T-cell (primary cell): ENCODE measurements around the gene CHST10. TPM values are rescaled to one million over a fixed set of nuclear protein-coding genes. Genes with fewer than 3 reads are reported as not detected.

Source experiments
- ATAC-seq, 4 experiments: fragments of 200-7000 bp in 3 of 4; fragments of 150-1000 bp in 1 of 4; cut with Tn5 transposase; replicated peaks in 1 of 4; 1 replicate in 3 of 4; 2 replicates in 1 of 4; pipeline ENCODE4 v1.10.0; 2021; ENCODE audit warnings: moderate library complexity in 3 of 4, mild to moderate bottlenecking in 2 of 4, moderate number of reproducible peaks in 1 of 4
- CTCF ChIA-PET, 2 donors: fragments of 300-600 bp; sonication (Branson Sonifier 250); formaldehyde crosslinking; loops; one replicate each; lab custom pipeline; 2022; ENCODE audit warnings: antibody characterized with exemption in 2 of 2; lab: Charles Lee
- POLR2A ChIA-PET, 2 donors: fragments of 300-600 bp; sonication (Branson Sonifier 250); formaldehyde crosslinking; loops; one replicate each; lab custom pipeline; 2022; ENCODE audit warnings: antibody characterized with exemption in 2 of 2; lab: Charles Lee
- DNase-seq, 35 experiments: peaks; one replicate each; pipeline versions ENCODE4 v3.0.0 to v3.0.0-alpha.2; 2013 to 2023
- H3K27ac ChIP-seq: one replicate; pipeline ENCODE4 v1.5.1; 2013; ENCODE audit warnings: low read length
- H3K27me3 ChIP-seq, 2 experiments: replicated peaks in 1 of 2; 1 replicate in 1 of 2; 2 replicates in 1 of 2; pipeline versions ENCODE4 v1.6.1 to v1.7.0; 2013; ENCODE audit warnings: low read length in 1 of 2, mixed read lengths in 1 of 2; ENCODE audit not compliant: control insufficient read depth in 2 of 2, insufficient read depth in 2 of 2; ENCODE audit errors: extremely low read depth in 1 of 2
- H3K36me3 ChIP-seq, 2 donors: 1 replicate in 1 of 2; 2 replicates in 1 of 2; pipeline versions ENCODE4 v1.6.1 to v1.7.0; 2013; ENCODE audit warnings: low read length in 1 of 2; ENCODE audit not compliant: control insufficient read depth in 2 of 2, insufficient read depth in 1 of 2; ENCODE audit errors: extremely low read depth in 1 of 2
- H3K4me1 ChIP-seq, 2 experiments: 1 replicate in 1 of 2; 2 replicates in 1 of 2; pipeline versions ENCODE4 v1.6.1 to v1.7.0; 2013; ENCODE audit warnings: low read length in 2 of 2, mixed read lengths in 1 of 2; ENCODE audit not compliant: insufficient read depth in 2 of 2, control insufficient read depth in 1 of 2; ENCODE audit errors: extremely low read depth in 1 of 2
- H3K4me3 ChIP-seq, 2 donors: 1 replicate in 1 of 2; 2 replicates in 1 of 2; pipeline versions ENCODE4 v1.5.1 to v1.7.0; 2013; ENCODE audit warnings: mild to moderate bottlenecking in 2 of 2, low read length in 1 of 2, moderate library complexity in 1 of 2; ENCODE audit not compliant: control insufficient read depth in 1 of 2; ENCODE audit errors: extremely low read depth in 1 of 2
- H3K9me3 ChIP-seq: 2 replicates; pipeline ENCODE4 v1.7.0; 2013
- H3K27ac Mint-ChIP-seq, 2 donors: one replicate each; pipeline ENCODE4 v1.8.0; 2020 to 2021; ENCODE audit warnings: mild to moderate bottlenecking in 2 of 2, mixed read lengths in 2 of 2
- H3K27me3 Mint-ChIP-seq, 2 donors: one replicate each; pipeline ENCODE4 v1.8.0; 2021 to 2022; ENCODE audit warnings: mixed read lengths in 2 of 2
- H3K36me3 Mint-ChIP-seq: one replicate; pipeline ENCODE4 v1.8.0; 2021; ENCODE audit warnings: mixed read lengths
- H3K4me1 Mint-ChIP-seq, 3 donors: one replicate each; pipeline ENCODE4 v1.8.0; 2020 to 2022; ENCODE audit warnings: mixed read lengths in 3 of 3, mild to moderate bottlenecking in 1 of 3
- H3K4me3 Mint-ChIP-seq, 3 donors: one replicate each; pipeline ENCODE4 v1.8.0; 2020 to 2022; ENCODE audit warnings: mild to moderate bottlenecking in 3 of 3, mixed read lengths in 3 of 3, moderate library complexity in 3 of 3
- H3K9me3 Mint-ChIP-seq, 3 donors: one replicate each; pipeline ENCODE4 v1.8.0; 2020 to 2022; ENCODE audit warnings: mixed read lengths in 3 of 3
- WGBS: methylation state at CpG from one replicate; pipeline ENCODE4 v1.1.5; 2013; ENCODE audit warnings: missing lambda C conversion rate; ENCODE audit not compliant: insufficient coverage; 5-methylcytosine and 5-hydroxymethylcytosine counted together
- total RNA-seq, 35 experiments: library from RNA in 6 of 35; stranded (reverse) in 6 of 35; fragments of 120-200 nt in 1 of 35; gene quantifications; one replicate each; pipeline versions ENCODE4 v1.2.1 to v1.2.4 and lab custom pipeline; 2013 to 2026

The CHST10 gene
- total RNA-seq, 5 donors from 2014 or later (not counting 1 experiment from before 2014, with no cell fraction given) = 3.4 to 5.8 (median 4.1) TPM

DNA sequence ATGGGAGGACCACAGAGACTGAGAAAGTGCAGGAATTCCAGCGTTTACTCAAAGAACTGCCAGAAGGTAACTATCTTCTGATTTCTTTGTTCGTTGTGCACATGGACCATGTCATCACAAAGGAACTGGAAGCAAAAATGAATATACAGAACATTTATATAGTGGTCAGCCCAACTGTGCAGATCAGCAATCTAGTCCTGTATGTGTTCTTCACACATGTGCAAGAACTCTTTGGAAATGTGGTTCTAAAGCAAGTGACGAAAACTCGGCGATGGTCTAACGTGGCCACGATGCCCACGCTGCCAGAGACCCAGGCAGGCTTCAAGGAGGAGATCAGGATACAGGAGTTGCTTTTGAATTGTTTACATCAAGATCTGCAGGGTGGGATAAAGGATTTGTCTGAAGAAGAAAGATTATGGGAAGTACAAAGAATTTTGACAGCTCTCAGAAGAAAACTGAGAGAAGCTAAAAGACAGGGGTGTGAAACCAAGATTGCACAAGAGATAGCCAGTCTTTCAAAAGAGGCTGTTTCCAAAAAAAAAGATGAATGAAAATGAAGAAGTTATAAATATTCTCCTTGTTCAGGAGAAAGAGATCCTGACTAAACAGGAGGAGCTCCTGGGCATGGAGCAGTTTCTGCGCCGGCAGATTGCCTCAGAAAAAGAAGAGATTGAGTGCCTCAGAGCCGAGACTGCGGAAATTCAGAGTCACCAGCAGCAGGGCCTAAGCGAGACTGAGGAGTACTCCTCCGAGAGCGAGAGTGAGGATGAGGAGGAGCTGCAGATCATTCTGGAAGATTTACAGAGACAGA lies 8.3 kb upstream of the CHST10 start:
- H3K36me3 ChIP-seq = no peaks in the 10 kb centered on the region
- Mint-ChIP-seq H3K27me3 (peaks cover 8 to 10% of the 10 kb centered on the region in 2 donors), H3K9me3 (peaks cover 0 to 6% (median 0%) of the 10 kb centered on the region in 3 donors), H3K27ac (no peak overlapping the region), H3K36me3 (no peaks in the 10 kb centered on the region), H3K4me3 (no peak overlapping the region), H3K4me1 (peaks cover 6 to 13% (median 6%) of the 10 kb centered on the region in 3 donors)
- DNase-seq (no peak), ATAC-seq (no peak)
- 80% methylated on average over 11 of the region's 15 CpGs for WGBS
- H3K4me1 ChIP-seq = no peaks in the 10 kb centered on the region
- ChIA-PET POLR2A (no interaction called here), CTCF (no interaction called here)
- no peaks in the 10 kb centered on the region for H3K27me3 ChIP-seq
- no peaks in the 10 kb centered on the region for H3K9me3 ChIP-seq
- no peak overlapping the region for H3K4me3 ChIP-seq
- H3K27ac ChIP-seq = no peak overlapping the region

DNA sequence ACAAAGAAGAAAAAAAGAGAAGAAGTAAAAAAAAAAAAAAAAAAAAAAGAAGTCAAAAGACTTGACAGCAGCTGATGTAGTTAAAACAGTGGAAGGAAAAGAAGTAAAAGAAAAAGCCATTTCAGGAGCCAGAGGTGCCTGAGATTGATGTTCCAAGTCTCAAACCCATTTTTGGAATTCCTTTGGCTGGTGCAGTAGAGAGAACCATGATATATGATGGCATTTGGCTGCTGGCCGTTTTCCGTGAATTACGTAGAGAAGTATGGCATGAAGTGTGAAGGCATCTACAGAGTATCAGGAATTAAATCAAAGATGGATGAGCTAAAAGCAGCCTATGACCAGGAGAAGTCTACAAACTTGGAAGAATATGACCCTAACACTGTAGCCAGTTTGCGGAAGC lies 7.6 kb upstream of the CHST10 start:
- ChIA-PET POLR2A (no interaction called here), CTCF (interaction anchor here in 1 of 2 donors (0.6 kb wide), 1 partner anchor 1508 kb away, joined by 5 read pairs; no protein-coding TSS in a partner anchor)
- H3K36me3 Mint-ChIP-seq = no peaks in the 10 kb centered on the region
- no peak overlapping the region for H3K27ac Mint-ChIP-seq
- ATAC-seq (no peak), DNase-seq (no peak)
- H3K9me3 ChIP-seq = no peaks in the 10 kb centered on the region
- no peak overlapping the region for H3K27ac ChIP-seq
- H3K36me3 ChIP-seq = no peaks in the 10 kb centered on the region
- no peaks in the 10 kb centered on the region for H3K27me3 ChIP-seq
- no peaks in the 10 kb centered on the region for H3K4me1 ChIP-seq
- no peaks in the 10 kb centered on the region for H3K9me3 Mint-ChIP-seq
- WGBS = 96% methylated on average over 4 of the region's 4 CpGs
- no peak overlapping the region for H3K4me3 ChIP-seq
- peaks cover 6 to 13% (median 6%) of the 10 kb centered on the region in 3 donors for H3K4me1 Mint-ChIP-seq
- H3K4me3 Mint-ChIP-seq = no peak overlapping the region
- peaks cover 8 to 10% of the 10 kb centered on the region in 2 donors for H3K27me3 Mint-ChIP-seq

DNA sequence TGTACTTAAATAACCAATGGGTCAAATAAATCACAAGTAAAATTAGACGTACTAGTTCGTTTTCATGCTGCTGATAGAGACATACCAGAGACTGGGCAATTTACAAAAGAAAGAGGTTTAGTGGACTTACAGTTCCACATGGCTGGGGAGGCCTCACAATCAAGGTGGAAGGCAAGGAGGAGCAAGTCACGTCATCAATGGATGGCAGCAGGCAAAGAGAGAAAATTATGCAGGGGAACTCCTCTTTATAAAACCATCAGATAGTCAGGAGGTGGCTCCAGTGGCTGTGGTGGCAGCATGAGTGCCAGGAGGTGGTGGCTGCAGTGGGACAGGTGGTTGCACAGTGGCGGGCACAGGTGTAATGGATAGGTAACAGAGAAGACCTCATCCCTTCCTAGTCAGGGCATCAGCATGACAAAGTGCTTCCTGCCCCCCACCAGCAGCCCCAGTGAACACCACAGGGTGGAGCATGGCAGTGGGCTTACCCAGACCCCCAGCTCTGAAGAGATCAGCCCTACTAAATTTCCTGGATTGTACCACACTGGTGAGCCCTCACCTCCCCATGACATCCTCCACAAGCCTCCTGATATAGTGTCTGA lies 6.9 kb upstream of the CHST10 start:
- peaks cover 8 to 10% of the 10 kb centered on the region in 2 donors for H3K27me3 Mint-ChIP-seq
- CTCF ChIA-PET = interaction anchor here in 1 of 2 donors (0.6 kb wide), 1 partner anchor 1509 kb away, joined by 5 read pairs; no protein-coding TSS in a partner anchor
- H3K4me3 Mint-ChIP-seq = no peak overlapping the region
- H3K9me3 ChIP-seq = no peaks in the 10 kb centered on the region
- no peak for ATAC-seq
- peaks cover 6 to 13% (median 6%) of the 10 kb centered on the region in 3 donors for H3K4me1 Mint-ChIP-seq
- no peaks in the 10 kb centered on the region for H3K36me3 Mint-ChIP-seq
- no peak overlapping the region for H3K27ac ChIP-seq
- no peak overlapping the region for H3K27ac Mint-ChIP-seq
- DNase-seq = no peak
- H3K36me3 ChIP-seq = no peaks in the 10 kb centered on the region
- H3K4me3 ChIP-seq = no peak overlapping the region
- WGBS = no CpG with 5 or more reads among the region's 4 CpGs
- no peaks in the 10 kb centered on the region for H3K27me3 ChIP-seq
- no peaks in the 10 kb centered on the region for H3K9me3 Mint-ChIP-seq
- POLR2A ChIA-PET = no interaction called here
- H3K4me1 ChIP-seq = no peaks in the 10 kb centered on the region

DNA sequence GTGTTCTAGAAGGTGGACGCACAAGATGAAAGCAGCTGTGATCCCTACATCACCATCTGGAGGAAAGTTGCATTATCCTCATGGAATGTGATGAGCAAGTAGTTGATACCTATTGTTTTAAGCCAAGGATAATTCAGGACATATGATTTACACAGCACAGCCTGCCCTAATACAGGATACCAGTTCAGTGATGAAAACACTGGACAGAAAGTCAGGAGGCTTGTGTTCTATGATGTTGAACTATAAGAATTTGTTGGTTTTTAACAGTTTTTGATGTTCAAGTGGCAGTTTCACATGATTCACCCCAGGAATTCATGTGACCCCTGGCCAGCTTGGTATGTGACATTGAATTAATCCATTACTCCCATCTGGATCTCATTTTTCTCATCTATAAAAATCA lies 6.2 kb upstream of the CHST10 start:
- Mint-ChIP-seq H3K4me3 (no peak overlapping the region), H3K27ac (no peak overlapping the region), H3K36me3 (no peaks in the 10 kb centered on the region), H3K27me3 (peaks cover 8 to 10% of the 10 kb centered on the region in 2 donors), H3K4me1 (peaks cover 6 to 13% (median 7%) of the 10 kb centered on the region in 3 donors), H3K9me3 (no peaks in the 10 kb centered on the region)
- Histone ChIP-seq H3K4me1 (no peaks in the 10 kb centered on the region), H3K9me3 (no peaks in the 10 kb centered on the region), H3K27ac (no peak overlapping the region), H3K36me3 (no peaks in the 10 kb centered on the region), H3K4me3 (no peak overlapping the region), H3K27me3 (no peaks in the 10 kb centered on the region)
- ChIA-PET POLR2A (no interaction called here), CTCF (no interaction called here)
- ATAC-seq = no peak
- no peak for DNase-seq
- no CpG with 5 or more reads among the region's 1 CpG for WGBS

DNA sequence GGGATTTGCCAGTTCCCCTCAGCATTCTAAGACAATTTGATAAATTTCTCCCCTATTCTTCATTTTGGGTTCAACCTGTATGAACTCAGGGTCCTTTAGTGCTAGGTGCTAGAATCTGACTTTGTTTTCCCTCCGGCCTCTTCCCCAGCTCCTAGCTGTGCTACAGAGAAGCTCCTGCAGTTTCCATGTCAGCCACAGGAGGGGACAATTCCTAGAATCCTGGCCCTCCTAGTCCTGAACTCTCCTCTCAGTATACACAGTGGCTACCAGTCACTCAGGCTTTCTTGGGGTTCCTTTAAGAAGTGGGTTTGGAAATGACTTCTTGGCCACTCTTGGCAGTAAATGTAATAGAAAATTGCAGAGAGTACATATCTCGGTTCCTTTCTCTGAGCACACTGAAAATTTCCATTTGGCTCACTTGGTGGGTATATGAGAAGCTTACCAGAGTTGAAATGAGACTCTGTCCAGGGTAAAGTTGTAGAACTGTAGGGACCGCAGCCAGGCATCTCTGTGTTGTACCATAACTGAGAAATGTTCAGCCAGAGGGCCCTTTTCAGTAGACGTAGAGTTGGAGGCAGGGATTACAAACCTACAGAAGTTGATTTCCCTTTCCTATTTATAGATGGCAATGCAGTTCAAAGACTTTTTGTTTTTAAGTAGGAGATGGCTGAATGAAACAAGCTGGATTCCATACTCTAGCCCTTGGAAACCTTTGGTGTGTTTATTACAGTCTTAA lies 5.0 kb upstream of the CHST10 start:
- H3K36me3 Mint-ChIP-seq = no peaks in the 10 kb centered on the region
- Histone ChIP-seq H3K27ac (no peak overlapping the region), H3K4me3 (no peak overlapping the region), H3K4me1 (peaks cover 0 to 5% of the 10 kb centered on the region in 2 experiments), H3K27me3 (no peaks in the 10 kb centered on the region), H3K9me3 (no peaks in the 10 kb centered on the region), H3K36me3 (no peaks in the 10 kb centered on the region)
- no peak overlapping the region for H3K27ac Mint-ChIP-seq
- 100% methylated on average over 1 of the region's 4 CpGs for WGBS
- ATAC-seq (no peak), DNase-seq (no peak)
- peaks cover 8 to 10% (median 8%) of the 10 kb centered on the region in 3 donors for H3K4me1 Mint-ChIP-seq
- ChIA-PET POLR2A (no interaction called here), CTCF (no interaction called here)
- peaks cover 5 to 10% of the 10 kb centered on the region in 2 donors for H3K27me3 Mint-ChIP-seq
- no peak overlapping the region for H3K4me3 Mint-ChIP-seq
- no peaks in the 10 kb centered on the region for H3K9me3 Mint-ChIP-seq

DNA sequence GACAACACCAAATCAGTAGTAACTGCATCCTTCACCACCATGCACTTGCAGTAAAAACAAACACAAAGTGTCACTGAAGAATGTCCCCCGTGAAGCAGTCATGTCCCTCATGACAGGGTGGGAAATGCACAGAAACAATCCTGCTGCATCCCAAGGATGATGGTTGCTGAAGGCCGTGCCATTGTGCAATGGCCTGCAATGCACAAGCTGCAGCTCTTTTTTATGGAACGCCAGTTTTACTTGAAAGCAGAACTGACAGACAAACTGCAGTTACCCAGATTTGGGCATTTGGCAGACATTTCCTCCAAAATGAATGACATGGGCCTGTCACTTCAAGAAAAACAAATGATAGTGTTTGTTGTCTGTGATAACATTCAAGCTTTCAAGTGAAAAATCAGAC lies 2.4 kb upstream of the CHST10 start:
- H3K9me3 Mint-ChIP-seq = no peaks in the 10 kb centered on the region
- H3K36me3 ChIP-seq = no peaks in the 10 kb centered on the region
- no peaks in the 10 kb centered on the region for H3K27me3 ChIP-seq
- CTCF ChIA-PET = interaction anchor here in 1 of 2 donors (0.7 kb wide), 1 partner anchor 1709 kb away, joined by 3 read pairs; no protein-coding TSS in a partner anchor
- no peak overlapping the region for H3K4me3 Mint-ChIP-seq
- 89% methylated on average over 3 of the region's 3 CpGs for WGBS
- no peak for DNase-seq
- H3K9me3 ChIP-seq = no peaks in the 10 kb centered on the region
- peaks cover 4 to 10% of the 10 kb centered on the region in 2 donors for H3K27me3 Mint-ChIP-seq
- no peaks in the 10 kb centered on the region for H3K36me3 Mint-ChIP-seq
- peaks cover 15 to 22% (median 22%) of the 10 kb centered on the region in 3 donors for H3K4me1 Mint-ChIP-seq
- no peak for ATAC-seq
- H3K27ac Mint-ChIP-seq = no peak overlapping the region
- POLR2A ChIA-PET = no interaction called here
- H3K4me1 ChIP-seq = peaks cover 0 to 13% of the 10 kb centered on the region in 2 experiments
- H3K4me3 ChIP-seq = no peak overlapping the region
- H3K27ac ChIP-seq = no peak overlapping the region
